Islet precursor cell (in vitro differentiated cells): ENCODE data around the gene MYOZ1.

Experiments
- DNase-seq: peaks from one replicate; pipeline ENCODE4 v3.0.0-alpha.2; 2018

The MYOZ1 gene

DNA sequence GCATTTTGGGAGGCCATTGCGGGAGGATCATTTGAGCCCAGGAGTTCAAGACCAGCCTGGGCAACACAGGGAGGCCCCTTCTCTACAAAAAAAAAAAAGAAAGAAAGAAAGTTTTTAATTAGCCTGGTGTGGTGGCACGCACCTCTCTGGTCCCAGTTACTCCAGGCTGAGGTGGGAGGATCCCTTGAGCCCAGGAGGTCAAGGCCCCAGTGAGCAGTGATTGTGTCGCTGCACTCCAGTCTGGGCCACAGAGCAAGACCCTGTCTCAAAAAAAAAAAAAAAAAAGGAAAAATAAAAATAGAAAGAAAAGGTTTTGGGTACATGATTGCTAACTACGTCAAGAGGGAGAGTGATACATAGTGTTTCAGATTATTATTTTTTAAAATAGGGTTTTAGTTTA is 48.2 kb downstream of the MYOZ1 start:
- no peak for DNase-seq

DNA sequence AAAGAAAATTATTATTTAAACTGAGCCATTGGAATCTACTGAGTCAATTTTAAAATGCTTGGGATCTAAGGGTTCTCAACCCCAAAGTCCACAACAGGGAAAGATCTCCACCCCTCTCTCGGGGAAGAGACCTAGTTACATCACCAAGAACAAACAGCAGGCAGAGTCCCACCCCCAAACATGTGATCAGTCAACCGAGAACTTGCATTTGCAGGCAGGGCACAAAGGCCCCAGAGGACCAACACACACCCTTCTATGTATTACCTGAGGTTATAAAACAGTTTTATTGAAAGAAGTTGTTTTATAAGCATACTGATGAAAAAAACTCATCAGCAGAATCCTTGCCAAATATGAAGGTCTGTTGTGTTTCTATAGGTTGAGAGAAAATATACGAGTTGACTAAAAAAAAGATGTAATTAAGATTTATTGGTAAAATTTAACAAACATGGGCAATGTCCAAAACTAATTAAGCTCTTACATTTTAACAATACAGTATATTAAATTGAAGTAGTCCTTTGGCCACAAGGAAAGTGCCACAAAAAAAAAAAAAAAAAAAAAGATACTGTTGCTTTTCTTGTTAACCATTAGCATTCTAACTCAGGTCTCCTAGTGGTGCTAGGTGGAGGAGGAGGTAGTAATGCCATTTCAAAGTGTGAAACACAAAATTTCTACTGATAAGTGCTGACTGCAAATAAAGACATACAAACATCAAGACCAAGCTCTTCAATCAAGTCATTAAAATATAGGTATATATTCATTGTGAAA is 49.2 kb downstream of the MYOZ1 start:
- DNase-seq: peak; percentile 91

- DNase-seq: peak; percentile 86
Measured at GRCh38 chr10:73590881-73591799, 50.1 kb downstream of the MYOZ1 start, which contains the start of gene USP54. Gene USP54, minus strand, starts transcription at chr10:73591342. Its CDS starts 15,684 bp downstream, at chr10:73575658.

DNA sequence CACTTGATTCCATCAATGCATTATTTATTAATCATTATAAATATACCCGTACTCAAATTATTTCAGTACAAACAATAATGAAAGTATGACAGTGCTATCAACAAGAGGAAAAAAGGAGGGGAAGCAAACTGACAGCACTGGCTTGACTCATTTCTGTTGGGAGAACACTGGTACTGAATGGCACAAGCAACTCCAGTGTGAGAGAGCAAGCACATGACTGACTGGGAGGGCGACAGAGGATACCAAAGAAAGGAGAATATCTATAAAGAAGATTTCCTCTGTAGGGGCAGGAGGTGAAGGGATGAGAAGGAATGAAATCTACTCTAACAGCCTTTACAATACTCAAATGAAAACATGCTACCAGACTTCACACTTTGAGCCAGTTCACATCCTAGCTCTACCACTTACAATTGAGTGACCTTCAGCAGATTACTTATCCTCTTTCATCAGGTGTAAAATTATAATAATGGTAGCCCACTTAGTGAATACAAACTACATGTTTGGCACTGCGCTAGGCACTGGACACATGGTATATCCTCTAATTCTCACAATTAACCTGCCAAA is 51.6 kb downstream of the MYOZ1 start:
- DNase-seq: no peak

GRCh38 chr10:73588656-73589055 is 52.6 kb downstream of the MYOZ1 start:
- no peak for DNase-seq

DNA sequence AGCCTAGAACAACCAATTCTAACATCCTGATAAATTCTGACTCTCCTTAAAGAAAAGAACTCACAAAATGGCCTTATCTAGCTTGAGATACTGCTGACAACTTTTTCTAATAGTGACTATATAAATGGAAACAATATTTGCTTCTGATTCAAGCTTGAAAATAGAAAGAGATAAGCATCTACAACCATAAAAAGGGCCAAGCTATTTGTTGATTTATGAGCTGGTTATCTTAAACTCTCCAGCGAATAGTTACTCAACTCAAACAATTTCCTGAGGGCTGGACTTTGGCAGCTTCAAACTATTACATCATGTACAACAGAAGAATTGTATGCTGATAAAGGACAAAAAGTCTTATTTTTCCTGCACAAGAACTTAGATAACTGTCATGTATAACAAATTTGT is 54.7 kb downstream of the MYOZ1 start:
- no peak for DNase-seq

DNA sequence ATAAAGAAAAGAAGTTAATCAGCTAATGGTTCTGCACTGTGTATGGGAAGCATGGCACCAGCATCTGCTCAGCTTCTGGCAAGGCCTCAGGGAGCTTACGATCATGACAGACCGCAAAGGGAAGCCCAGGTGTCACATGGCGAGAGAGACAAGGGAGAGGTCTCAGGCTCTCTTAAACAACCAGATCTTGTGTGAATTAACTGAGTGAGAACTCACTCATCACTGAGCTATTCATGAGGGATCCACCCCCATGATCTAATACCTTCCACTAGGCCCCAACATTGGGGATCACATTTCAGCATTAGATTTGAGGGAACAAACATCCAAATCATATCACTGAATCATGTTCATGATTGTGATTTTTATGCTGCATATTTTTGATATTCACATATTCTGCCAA is 55.9 kb downstream of the MYOZ1 start:
- DNase-seq: no peak

- DNase-seq: no peak
Measured at GRCh38 chr10:73584737-73585136, 56.5 kb downstream of the MYOZ1 start.

DNA sequence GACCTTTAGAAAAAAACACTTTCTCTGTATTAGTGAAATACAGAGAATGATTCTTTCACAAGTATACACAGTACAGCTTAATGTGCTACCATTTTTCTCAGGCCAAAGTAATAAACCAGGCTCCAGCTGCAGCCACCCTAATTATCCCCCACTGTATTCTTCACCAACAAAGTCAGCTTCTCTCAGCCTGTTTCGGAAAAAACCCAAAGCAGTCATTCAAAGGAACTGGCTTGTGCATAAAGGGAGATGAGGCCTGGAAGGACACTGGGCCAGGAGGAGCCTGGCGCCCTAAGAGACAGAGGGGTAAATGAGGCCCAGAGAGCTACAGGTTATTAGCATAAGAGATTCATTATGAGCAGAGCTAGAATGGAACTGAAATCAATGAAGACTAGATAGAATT is 59.4 kb downstream of the MYOZ1 start:
- DNase-seq: peak; percentile 58
